ENCODE data around the gene PLEKHM3. TPM values are rescaled to one million over a fixed set of nuclear protein-coding genes. Genes with fewer than 3 reads are reported as not detected.

PLEKHM3 gene
- total and polyA plus RNA-seq, 2 experiments from 2014 or later, result 3.9 to 8.8 TPM

DNA sequence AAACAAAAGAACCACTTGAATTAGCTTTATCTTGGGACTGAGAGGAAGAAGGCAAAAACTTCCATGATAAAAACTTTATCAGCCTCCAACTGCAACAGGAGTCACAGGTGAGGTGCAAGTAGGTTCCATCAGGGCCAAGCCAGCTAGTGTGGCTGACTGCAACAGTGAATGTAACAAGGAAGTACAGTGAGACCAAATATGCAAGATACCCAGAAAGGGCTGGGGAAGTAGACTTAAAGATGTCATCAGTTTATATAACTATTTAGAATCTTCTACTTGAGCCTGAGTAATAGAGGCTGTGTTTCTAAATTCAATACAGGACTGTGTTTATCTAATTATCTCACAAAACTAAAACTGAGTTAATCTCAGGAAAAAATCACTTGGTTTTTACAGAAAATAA lies 14.8 kb downstream of the PLEKHM3 start (continued):
- TF ChIP-seq, protein P1, sequence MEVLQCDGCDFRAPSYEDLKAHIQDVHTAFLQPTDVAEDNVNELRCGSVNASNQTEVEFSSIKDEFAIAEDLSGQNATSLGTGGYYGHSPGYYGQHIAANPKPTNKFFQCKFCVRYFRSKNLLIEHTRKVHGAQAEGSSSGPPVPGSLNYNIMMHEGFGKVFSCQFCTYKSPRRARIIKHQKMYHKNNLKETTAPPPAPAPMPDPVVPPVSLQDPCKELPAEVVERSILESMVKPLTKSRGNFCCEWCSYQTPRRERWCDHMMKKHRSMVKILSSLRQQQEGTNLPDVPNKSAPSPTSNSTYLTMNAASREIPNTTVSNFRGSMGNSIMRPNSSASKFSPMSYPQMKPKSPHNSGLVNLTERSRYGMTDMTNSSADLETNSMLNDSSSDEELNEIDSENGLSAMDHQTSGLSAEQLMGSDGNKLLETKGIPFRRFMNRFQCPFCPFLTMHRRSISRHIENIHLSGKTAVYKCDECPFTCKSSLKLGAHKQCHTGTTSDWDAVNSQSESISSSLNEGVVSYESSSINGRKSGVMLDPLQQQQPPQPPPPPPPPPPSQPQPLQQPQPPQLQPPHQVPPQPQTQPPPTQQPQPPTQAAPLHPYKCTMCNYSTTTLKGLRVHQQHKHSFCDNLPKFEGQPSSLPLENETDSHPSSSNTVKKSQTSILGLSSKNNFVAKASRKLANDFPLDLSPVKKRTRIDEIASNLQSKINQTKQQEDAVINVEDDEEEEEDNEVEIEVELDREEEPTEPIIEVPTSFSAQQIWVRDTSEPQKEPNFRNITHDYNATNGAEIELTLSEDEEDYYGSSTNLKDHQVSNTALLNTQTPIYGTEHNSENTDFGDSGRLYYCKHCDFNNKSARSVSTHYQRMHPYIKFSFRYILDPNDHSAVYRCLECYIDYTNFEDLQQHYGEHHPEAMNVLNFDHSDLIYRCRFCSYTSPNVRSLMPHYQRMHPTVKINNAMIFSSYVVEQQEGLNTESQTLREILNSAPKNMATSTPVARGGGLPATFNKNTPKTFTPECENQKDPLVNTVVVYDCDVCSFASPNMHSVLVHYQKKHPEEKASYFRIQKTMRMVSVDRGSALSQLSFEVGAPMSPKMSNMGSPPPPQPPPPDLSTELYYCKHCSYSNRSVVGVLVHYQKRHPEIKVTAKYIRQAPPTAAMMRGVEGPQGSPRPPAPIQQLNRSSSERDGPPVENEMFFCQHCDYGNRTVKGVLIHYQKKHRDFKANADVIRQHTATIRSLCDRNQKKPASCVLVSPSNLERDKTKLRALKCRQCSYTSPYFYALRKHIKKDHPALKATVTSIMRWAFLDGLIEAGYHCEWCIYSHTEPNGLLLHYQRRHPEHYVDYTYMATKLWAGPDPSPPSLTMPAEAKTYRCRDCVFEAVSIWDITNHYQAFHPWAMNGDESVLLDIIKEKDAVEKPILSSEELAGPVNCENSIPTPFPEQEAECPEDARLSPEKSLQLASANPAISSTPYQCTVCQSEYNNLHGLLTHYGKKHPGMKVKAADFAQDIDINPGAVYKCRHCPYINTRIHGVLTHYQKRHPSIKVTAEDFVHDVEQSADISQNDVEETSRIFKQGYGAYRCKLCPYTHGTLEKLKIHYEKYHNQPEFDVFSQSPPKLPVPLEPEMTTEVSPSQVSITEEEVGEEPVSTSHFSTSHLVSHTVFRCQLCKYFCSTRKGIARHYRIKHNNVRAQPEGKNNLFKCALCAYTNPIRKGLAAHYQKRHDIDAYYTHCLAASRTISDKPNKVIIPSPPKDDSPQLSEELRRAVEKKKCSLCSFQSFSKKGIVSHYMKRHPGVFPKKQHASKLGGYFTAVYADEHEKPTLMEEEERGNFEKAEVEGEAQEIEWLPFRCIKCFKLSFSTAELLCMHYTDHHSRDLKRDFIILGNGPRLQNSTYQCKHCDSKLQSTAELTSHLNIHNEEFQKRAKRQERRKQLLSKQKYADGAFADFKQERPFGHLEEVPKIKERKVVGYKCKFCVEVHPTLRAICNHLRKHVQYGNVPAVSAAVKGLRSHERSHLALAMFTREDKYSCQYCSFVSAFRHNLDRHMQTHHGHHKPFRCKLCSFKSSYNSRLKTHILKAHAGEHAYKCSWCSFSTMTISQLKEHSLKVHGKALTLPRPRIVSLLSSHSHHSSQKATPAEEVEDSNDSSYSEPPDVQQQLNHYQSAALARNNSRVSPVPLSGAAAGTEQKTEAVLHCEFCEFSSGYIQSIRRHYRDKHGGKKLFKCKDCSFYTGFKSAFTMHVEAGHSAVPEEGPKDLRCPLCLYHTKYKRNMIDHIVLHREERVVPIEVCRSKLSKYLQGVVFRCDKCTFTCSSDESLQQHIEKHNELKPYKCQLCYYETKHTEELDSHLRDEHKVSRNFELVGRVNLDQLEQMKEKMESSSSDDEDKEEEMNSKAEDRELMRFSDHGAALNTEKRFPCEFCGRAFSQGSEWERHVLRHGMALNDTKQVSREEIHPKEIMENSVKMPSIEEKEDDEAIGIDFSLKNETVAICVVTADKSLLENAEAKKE (CRISPR knock-in tag; IDR thresholded peaks at IDR 0.05), result no peak
- TF ChIP-seq ZNF331 (CRISPR knock-in tag; IDR thresholded peaks at IDR 0.05; ENCODE audit: low read depth), result no peak

DNA sequence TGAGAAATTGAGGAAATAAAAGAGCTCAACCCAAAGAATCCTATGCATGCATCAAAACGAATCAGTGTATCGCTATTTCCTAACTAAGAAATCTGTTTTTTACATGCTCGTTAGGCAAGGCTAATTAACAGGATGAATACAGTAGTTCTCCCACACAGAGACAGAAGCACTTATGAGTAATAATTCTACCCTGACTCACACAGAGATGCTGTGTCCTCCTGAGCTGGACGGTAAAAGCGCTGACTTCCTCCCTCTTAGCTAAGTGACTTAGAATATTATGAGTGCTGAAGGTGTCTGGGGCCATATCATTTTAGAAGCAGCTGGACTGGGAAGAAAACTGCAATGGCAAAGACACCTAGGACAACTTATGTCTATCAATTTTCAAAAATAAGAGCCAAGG lies 18.5 kb downstream of the PLEKHM3 start:
- H2AFZ ChIP-seq, result no peak overlapping the region
- Mint-ChIP-seq H3K27me3 (ENCODE audit: insufficient read depth, low read depth, poor library complexity) (no peaks in the 10 kb centered on the region), H3K36me3 (ENCODE audit: low read depth) (peaks cover 3% of the 10 kb centered on the region; the same call in 2 of the 3 replicates), H3K4me3 (no peak overlapping the region), H3K4me1 (peaks cover 17% of the 10 kb centered on the region), H3K9me3 (no peaks in the 10 kb centered on the region), H3K27ac (no peak overlapping the region)
- H3K4me1 ChIP-seq (ENCODE audit: insufficient read depth), result peaks cover 11% of the 10 kb centered on the region; the same call in 1 of the 2 replicates
- no peak overlapping the region for H3K4me3 ChIP-seq
- no peaks in the 10 kb centered on the region for H3F3A ChIP-seq (replicated peaks; ENCODE audit: low read depth)
- no peaks in the 10 kb centered on the region for H3K27me3 ChIP-seq (ENCODE audit: insufficient read depth)
- H4K20me1 ChIP-seq (replicated peaks; ENCODE audit: insufficient read depth), result no peaks in the 10 kb centered on the region
- H3K27ac ChIP-seq (ENCODE audit: low read depth), result no peak overlapping the region
- H3K9me2 ChIP-seq (ENCODE audit: insufficient read depth), result no peaks in the 10 kb centered on the region
- H3K36me3 ChIP-seq (ENCODE audit: insufficient read depth), result no peaks in the 10 kb centered on the region
- 0 out of 2 replicates have a peak overlapping the region, but pooled peaks have one; percentile 36 for H3K4me2 ChIP-seq
- ATAC-seq (no peak), DNase-seq (ENCODE audit: low spot score) (no peak)
- no peaks in the 10 kb centered on the region for H3K79me2 ChIP-seq (replicated peaks; ENCODE audit: insufficient read depth)
- TF ChIP-seq CREB1 (CRISPR knock-in tag; IDR thresholded peaks at IDR 0.05; ENCODE audit: low read depth), result no peak
- TF ChIP-seq, protein P1 (CRISPR knock-in tag; IDR thresholded peaks at IDR 0.05), result no peak
- TF ChIP-seq EZH2 (IDR thresholded peaks at IDR 0.05; ENCODE audit: low read depth, unreplicated experiment), result no peak
- no peak for TF ChIP-seq JUNB (IDR thresholded peaks at IDR 0.05; ENCODE audit: unreplicated experiment)
- TF ChIP-seq, protein P2, sequence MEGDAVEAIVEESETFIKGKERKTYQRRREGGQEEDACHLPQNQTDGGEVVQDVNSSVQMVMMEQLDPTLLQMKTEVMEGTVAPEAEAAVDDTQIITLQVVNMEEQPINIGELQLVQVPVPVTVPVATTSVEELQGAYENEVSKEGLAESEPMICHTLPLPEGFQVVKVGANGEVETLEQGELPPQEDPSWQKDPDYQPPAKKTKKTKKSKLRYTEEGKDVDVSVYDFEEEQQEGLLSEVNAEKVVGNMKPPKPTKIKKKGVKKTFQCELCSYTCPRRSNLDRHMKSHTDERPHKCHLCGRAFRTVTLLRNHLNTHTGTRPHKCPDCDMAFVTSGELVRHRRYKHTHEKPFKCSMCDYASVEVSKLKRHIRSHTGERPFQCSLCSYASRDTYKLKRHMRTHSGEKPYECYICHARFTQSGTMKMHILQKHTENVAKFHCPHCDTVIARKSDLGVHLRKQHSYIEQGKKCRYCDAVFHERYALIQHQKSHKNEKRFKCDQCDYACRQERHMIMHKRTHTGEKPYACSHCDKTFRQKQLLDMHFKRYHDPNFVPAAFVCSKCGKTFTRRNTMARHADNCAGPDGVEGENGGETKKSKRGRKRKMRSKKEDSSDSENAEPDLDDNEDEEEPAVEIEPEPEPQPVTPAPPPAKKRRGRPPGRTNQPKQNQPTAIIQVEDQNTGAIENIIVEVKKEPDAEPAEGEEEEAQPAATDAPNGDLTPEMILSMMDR (conservative IDR thresholded peaks at IDR 0.05; ENCODE audit: low read depth in 2 of 2), result no peak

All from GM23338 (cell line).